ENCODE measurements around the gene COG6.

The COG6 gene

GRCh38 chr13:39767791-39768517 is 112.5 kb downstream of the COG6 start:
- no peak for DNase-seq (ENCODE audit: extremely low read depth in 1 of 2, low read depth in 1 of 2)

GRCh38 chr13:39768962-39769361 is 113.5 kb downstream of the COG6 start:
- no peak for DNase-seq (ENCODE audit: extremely low read depth in 1 of 2, low read depth in 1 of 2)

GRCh38 chr13:39770221-39771090 is 115.0 kb downstream of the COG6 start:
- DNase-seq (ENCODE audit: extremely low read depth in 1 of 2, low read depth in 1 of 2) = no peak

- no peak for DNase-seq (ENCODE audit: extremely low read depth in 1 of 2, low read depth in 1 of 2)
Measured at GRCh38 chr13:39773833-39774232, 118.4 kb downstream of the COG6 start.

- no peak for DNase-seq (ENCODE audit: extremely low read depth in 1 of 2, low read depth in 1 of 2)
Measured at GRCh38 chr13:39776439-39776838, 121.0 kb downstream of the COG6 start.

- DNase-seq (ENCODE audit: extremely low read depth in 1 of 2, low read depth in 1 of 2) = no peak
Measured at GRCh38 chr13:39777021-39777420, 121.6 kb downstream of the COG6 start.

- DNase-seq (ENCODE audit: extremely low read depth in 1 of 2, low read depth in 1 of 2) = no peak
Measured at GRCh38 chr13:39777527-39778061, 122.1 kb downstream of the COG6 start.

GRCh38 chr13:39779337-39780265 is 124.1 kb downstream of the COG6 start:
- no peak for DNase-seq (ENCODE audit: extremely low read depth in 1 of 2, low read depth in 1 of 2)

- no peak for DNase-seq (ENCODE audit: extremely low read depth in 1 of 2, low read depth in 1 of 2)
Measured at GRCh38 chr13:39780711-39781110, 125.2 kb downstream of the COG6 start.

GRCh38 chr13:39781381-39781780 is 125.9 kb downstream of the COG6 start:
- no peak for DNase-seq (ENCODE audit: extremely low read depth in 1 of 2, low read depth in 1 of 2)

- no peak for DNase-seq (ENCODE audit: extremely low read depth in 1 of 2, low read depth in 1 of 2)
Measured at GRCh38 chr13:39783051-39783450, 127.6 kb downstream of the COG6 start.

- no peak for DNase-seq (ENCODE audit: extremely low read depth in 1 of 2, low read depth in 1 of 2)
Measured at GRCh38 chr13:39784347-39784746, 128.9 kb downstream of the COG6 start.

- no peak for DNase-seq (ENCODE audit: extremely low read depth in 1 of 2, low read depth in 1 of 2)
Measured at GRCh38 chr13:39786091-39786490, 130.6 kb downstream of the COG6 start.

GRCh38 chr13:39787086-39787487 is 131.6 kb downstream of the COG6 start:
- no peak for DNase-seq (ENCODE audit: extremely low read depth in 1 of 2, low read depth in 1 of 2)

GRCh38 chr13:39788102-39788501 is 132.6 kb downstream of the COG6 start:
- DNase-seq (ENCODE audit: extremely low read depth in 1 of 2, low read depth in 1 of 2) = no peak

GRCh38 chr13:39789451-39789850 is 134.0 kb downstream of the COG6 start:
- no peak for DNase-seq (ENCODE audit: extremely low read depth in 1 of 2, low read depth in 1 of 2)
